GM21515 (cell line): ENCODE data around the gene ARHGAP26.
A peak's percentile ranks its signal among the peaks of the same experiment; 100 is the strongest.

Source experiments
- ATAC-seq: cut with Tn5 transposase; IDR thresholded peaks from one replicate; pipeline ENCODE4 v1.9.1; 2021; ENCODE audit not compliant: unreplicated experiment

The ARHGAP26 gene, protein sequence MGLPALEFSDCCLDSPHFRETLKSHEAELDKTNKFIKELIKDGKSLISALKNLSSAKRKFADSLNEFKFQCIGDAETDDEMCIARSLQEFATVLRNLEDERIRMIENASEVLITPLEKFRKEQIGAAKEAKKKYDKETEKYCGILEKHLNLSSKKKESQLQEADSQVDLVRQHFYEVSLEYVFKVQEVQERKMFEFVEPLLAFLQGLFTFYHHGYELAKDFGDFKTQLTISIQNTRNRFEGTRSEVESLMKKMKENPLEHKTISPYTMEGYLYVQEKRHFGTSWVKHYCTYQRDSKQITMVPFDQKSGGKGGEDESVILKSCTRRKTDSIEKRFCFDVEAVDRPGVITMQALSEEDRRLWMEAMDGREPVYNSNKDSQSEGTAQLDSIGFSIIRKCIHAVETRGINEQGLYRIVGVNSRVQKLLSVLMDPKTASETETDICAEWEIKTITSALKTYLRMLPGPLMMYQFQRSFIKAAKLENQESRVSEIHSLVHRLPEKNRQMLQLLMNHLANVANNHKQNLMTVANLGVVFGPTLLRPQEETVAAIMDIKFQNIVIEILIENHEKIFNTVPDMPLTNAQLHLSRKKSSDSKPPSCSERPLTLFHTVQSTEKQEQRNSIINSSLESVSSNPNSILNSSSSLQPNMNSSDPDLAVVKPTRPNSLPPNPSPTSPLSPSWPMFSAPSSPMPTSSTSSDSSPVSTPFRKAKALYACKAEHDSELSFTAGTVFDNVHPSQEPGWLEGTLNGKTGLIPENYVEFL

GRCh38 chr5:142769793-142770649 lies at the start of gene ARHGAP26:
Gene ARHGAP26 (plus strand): TSS chr5:142770377. CDS start chr5:142770762, 385 bp downstream.
- ATAC-seq: peak; percentile 99

GRCh38 chr5:142720641-142721271 lies 49.4 kb upstream of the ARHGAP26 start:
- ATAC-seq: no peak

DNA sequence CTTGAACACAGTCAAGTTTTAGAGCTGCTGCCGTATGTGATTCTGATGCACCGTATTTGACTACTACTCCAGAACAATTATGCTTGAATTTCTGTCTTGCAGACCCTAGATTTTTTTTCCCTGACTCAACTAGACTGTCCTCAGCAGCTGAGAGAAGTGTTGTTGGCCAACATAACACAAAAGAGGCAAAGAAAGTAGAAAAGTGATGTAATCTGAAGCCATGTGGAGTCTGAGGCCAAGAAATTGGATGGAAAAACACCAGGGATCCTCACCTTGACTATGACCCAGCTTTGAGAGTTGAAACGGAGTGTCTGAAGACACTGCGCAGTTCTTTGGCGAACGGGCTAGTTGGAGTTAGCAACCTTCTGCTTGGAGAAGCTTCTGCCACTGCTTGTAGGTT lies 48.0 kb upstream of the ARHGAP26 start:
- ATAC-seq: no peak

GRCh38 chr5:142722896-142723295 lies 47.3 kb upstream of the ARHGAP26 start:
- ATAC-seq: no peak

DNA sequence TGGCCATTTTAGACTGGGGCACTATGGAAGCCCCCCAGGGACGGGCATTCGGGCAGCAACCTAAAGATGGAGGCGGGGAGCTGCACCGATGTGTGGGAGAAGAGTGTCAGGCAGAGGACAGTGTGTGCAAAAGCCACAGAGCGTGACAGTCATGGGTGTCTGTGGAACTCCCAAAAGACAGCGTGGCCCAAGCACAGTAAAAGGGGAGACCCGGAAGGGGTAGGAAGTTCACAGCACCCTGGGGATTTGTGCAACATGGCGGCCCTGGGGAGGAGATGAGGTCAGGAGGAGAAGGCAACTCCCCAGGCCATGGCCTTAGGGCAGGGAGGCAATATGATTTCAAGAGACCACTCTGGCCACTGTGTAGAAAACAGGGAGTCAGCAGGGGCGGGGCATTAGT lies 45.4 kb upstream of the ARHGAP26 start:
- ATAC-seq: no peak

GRCh38 chr5:142725231-142726187 lies 44.7 kb upstream of the ARHGAP26 start:
- no peak for ATAC-seq

DNA sequence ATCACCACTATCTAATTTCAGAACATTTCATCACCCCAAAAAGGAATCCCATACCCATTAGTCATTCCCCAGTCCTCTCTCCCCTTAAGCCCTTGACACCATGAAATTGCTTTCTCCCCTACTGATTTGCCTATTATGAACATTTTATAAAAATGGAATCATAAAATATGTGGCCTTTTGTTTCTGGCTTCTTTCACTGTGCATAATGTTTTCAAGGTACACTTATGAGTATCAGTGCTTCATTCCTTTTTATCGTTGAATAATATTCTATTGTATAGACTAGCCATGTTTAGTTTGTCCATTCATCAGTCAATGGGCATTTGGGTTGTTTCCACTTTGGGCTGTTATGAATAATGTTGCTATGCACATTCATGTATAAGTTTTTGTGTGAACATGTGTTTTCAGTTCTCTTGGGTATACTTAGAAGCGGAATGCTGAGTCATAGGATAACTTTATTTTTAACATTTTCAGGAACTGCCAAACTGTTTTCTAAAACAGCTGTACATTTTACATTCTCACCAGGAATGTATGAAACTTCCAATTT lies 43.9 kb upstream of the ARHGAP26 start:
- ATAC-seq: no peak

- ATAC-seq: no peak
Measured at GRCh38 chr5:142727735-142728047, 42.5 kb upstream of the ARHGAP26 start.

DNA sequence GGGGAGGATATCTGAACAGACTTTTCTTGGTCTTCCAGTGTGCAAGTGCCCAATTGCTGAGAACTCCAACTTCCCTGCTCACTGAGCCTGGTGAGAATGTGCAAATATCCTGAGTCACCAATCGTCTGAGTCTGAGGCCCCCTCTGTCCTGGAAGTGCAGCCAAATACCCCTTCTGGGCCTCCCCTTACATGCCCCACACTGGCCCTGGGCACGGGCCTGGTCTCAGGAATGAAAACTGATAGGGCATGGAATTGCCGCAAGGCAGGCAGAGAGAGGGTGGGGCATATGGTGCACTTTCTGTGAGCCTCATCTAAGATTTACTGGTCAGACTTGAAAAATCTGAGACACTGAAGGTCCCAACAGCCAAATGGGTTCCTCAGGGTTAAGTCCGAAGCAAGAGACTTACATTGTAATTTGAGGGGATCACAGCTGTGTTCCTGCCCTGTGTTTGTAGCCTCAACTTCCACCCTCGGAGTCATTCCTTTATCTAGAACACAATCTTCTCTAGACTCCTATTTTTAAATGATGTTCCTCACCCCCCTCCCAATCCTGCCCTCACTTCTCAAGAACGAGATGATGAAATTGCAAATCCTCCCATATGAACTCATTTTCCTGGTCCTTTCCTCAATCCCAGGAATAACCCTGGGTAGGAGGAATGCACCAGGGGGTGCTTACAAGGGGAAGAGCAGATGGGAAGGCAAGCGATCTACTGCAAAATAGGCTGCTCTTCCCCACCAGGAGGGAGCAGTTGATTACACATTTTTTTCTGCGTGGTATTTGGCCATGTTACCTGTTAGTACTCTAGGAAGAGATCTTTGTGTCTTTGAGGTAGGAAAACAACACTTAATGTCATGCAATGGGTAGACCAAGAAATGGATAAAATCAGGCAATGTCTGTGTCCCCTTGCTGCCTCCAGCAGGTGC lies 34.6 kb upstream of the ARHGAP26 start:
- no peak for ATAC-seq

- ATAC-seq: no peak
Measured at GRCh38 chr5:142736247-142736632, 33.9 kb upstream of the ARHGAP26 start.

- ATAC-seq: no peak
Measured at GRCh38 chr5:142737179-142737578, 33.0 kb upstream of the ARHGAP26 start.

DNA sequence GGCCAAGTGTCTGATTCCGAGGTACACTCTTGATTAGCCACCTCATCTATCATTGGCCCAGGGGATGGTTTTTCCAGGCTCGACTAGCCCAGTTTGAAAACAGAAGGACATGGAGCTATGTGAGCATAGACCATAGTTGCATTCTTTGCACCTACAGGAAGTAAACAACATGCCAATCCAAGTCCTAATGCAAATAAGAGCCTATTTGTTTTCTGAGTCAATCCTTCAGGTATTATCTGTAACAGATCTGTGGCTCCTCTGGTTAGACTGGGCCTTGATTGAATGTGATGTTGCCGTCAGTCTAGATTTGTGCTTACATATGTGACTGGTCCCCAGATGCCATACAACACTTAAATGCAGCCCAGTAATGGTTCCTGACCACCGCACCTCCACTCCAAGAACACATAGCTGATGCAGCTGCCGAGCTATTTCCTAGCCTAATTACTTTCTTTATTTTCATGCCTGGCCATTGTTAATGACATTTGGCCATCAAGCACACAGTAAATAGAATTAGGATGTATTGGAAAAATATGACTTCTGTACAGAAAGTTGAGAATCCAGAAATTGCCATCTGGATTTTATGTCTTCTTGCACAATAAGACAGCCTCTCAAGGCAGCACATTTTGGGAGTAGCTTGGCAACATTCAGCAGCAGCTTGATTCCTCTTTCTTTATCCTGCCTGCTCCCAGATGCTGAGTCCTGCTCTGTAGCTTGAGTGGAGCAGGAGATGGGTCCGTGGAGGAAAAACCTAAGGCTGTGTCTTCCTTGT lies 29.5 kb upstream of the ARHGAP26 start:
- no peak for ATAC-seq

- ATAC-seq: no peak
Measured at GRCh38 chr5:142743592-142744441, 26.4 kb upstream of the ARHGAP26 start.

DNA sequence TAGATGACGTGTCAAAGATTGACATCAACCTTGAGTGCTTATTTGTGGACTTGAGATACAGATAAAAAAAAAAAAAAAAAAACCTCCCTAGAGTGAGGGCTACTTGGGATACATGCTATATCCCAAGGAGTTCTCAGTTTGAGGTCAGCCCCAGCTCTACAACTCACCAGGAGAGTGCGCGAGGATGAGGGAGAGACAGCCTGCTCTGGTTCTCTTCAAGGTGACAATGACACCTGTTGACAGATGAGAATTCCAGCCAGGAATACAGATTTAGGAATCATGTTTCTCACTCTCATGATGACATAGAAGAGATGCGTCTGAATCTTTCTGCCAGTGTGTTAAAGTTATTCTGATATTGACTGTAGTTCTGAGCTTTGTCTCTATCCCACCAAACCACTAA lies 24.9 kb upstream of the ARHGAP26 start:
- no peak for ATAC-seq

DNA sequence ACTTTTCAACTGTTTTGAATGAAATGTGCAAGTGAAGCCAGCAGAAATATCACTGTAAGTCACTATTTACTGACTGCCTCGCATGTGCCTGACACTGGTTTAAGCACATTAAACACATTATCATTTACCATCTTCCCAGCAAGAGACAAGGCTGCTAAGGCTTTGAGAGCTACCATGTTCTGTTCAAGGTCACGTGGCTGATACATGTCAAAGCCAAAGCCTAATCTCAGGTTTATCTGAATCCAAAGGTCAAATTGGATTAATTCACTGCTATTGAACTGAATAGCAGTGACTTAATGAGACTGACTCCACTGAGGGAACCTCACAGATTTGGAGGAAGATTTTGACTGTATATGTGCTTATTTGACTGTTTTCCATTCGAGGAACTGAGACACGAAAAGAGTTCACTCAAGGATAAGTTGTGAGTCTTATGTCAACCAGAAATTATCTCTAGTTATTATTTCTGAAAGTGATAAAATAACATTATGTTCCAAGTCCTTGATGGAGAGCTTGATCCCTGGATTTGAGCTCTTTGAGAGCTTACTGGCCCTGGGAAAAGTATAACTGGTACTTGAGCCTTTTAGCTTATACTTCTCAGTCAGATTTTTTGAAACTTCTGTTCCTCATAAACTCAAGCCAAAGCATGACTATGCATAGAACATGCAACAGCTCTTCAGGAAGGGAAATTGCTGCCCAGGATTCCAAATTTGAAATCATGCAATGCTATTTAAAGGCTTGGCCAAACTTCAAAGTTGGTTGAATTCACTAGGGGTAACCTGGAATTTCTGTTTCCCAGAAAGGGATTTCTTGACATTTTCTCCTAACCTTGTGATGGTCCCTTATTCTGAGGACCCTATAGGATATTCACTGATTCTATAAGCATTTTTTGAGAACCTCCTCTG lies 23.4 kb upstream of the ARHGAP26 start:
- ATAC-seq: no peak

- ATAC-seq: no peak
Measured at GRCh38 chr5:142748132-142748531, 22.0 kb upstream of the ARHGAP26 start.
